Gastroesophageal sphincter (tissue), 3 donors: ENCODE measurements around the gene ZBED5.

Experiments
- POLR2AphosphoS5 ChIP-seq: sonication (generic); formaldehyde crosslinking; IDR thresholded peaks from one replicate; pipeline ENCODE4 v1.6.1; 2017; ENCODE audit warnings: antibody characterized with exemption
- TF ChIP-seq, protein P1 (sequence below), 4 experiments: fragments of 200-600 bp in 2 of 4; fragments of 450-650 bp in 2 of 4; sonication (generic) in 1 of 4; IDR thresholded peaks; one replicate each; pipeline ENCODE4 v1.5.1; 2017 to 2019; ENCODE audit warnings: antibody characterized with exemption in 4 of 4, mild to moderate bottlenecking in 2 of 4, moderate library complexity in 2 of 4

DNA sequence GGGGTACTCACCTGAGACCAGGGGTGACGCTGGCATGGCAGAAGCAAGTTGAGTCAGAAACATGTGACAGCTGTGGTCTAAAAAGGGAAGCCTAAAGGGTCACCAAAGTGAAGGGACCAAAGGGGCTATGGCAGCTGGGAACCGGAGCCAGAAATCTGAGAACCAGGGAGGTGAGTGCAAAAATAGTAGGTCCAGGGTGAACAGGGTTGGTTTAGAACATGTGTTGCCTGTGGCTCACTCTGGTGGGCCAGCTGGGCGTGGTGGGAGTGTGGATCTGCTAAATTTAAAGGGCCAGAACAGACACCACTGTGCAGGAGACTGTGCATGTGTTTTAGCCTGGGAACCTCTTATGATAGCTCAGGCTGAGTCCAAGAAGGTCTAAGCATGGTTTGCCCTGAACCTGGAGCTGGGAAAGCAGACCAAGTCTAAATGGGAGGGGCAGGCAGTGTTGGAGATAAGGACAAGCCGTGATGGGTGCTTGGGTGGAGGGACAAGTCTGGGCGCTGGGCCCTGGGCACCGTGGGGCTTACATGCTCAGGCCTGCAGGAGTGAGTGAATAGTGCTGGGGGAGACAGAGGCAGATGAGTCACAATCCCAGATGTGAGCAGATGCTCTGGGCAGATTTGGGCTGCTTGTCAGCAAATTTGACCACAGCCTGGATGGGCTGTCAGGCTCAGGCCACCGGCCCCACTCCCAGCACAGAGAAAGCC, 41.4 kb upstream of the ZBED5 start:
- TF ChIP-seq POLR2AphosphoS5: no peak
- TF ChIP-seq, protein P1, sequence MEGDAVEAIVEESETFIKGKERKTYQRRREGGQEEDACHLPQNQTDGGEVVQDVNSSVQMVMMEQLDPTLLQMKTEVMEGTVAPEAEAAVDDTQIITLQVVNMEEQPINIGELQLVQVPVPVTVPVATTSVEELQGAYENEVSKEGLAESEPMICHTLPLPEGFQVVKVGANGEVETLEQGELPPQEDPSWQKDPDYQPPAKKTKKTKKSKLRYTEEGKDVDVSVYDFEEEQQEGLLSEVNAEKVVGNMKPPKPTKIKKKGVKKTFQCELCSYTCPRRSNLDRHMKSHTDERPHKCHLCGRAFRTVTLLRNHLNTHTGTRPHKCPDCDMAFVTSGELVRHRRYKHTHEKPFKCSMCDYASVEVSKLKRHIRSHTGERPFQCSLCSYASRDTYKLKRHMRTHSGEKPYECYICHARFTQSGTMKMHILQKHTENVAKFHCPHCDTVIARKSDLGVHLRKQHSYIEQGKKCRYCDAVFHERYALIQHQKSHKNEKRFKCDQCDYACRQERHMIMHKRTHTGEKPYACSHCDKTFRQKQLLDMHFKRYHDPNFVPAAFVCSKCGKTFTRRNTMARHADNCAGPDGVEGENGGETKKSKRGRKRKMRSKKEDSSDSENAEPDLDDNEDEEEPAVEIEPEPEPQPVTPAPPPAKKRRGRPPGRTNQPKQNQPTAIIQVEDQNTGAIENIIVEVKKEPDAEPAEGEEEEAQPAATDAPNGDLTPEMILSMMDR (IDR thresholded peaks at IDR 0.05): no peak
